K562 (cell line): ENCODE measurements around the gene CCDC136. TPM values are rescaled to one million over a fixed set of nuclear protein-coding genes. Genes with fewer than 3 reads are reported as not detected.
A peak's percentile ranks its signal among the peaks of the same experiment; 100 is the strongest.

Experiments used
- ARID1B ChIP-seq: fragments of 450-650 bp; IDR thresholded peaks from 2 replicates; pipeline ENCODE4 v1.6.1; 2016; ENCODE audit warnings: antibody characterized with exemption, mild to moderate bottlenecking, inconsistent platforms
- ELF1 ChIP-seq: fragments of 200-800 bp; sonication (Bioruptor generic); IDR thresholded peaks from 2 replicates; pipeline ENCODE4 v1.6.1; 2016; ENCODE audit warnings: missing genetic modification characterization, missing compliant biosample characterization
- ELF4 ChIP-seq: fragments of 450-650 bp; formaldehyde crosslinking; IDR thresholded peaks from 2 replicates; pipeline ENCODE4 v1.4.0; 2022; ENCODE audit warnings: missing genetic modification characterization
- GATAD2A ChIP-seq: fragments of 450-650 bp; IDR thresholded peaks from 2 replicates; pipeline ENCODE4 v1.6.1; 2017
- HNRNPL ChIP-seq: fragments of 200-400 bp; formaldehyde crosslinking; IDR thresholded peaks from 2 replicates; pipeline ENCODE4 v1.6.1; 2017; ENCODE audit warnings: low read depth, mild to moderate bottlenecking, low read length
- KAT8 ChIP-seq: fragments of 450-650 bp; IDR thresholded peaks from 2 replicates; pipeline ENCODE4 v1.6.1; 2016; ENCODE audit warnings: low read depth, mild to moderate bottlenecking
- L3MBTL2 ChIP-seq: fragments of 450-650 bp; IDR thresholded peaks from 2 replicates; pipeline ENCODE4 v1.6.1; 2016; ENCODE audit warnings: mild to moderate bottlenecking, moderate library complexity
- LARP7 ChIP-seq: fragments of 450-650 bp; IDR thresholded peaks from 2 replicates; pipeline ENCODE4 v1.6.1; 2016
- NCOA1 ChIP-seq: fragments of 450-650 bp; IDR thresholded peaks from 2 replicates; pipeline ENCODE4 v1.6.1; 2016; ENCODE audit warnings: low read depth
- NFATC3 ChIP-seq: fragments of 450-650 bp; IDR thresholded peaks from 2 replicates; pipeline ENCODE4 v1.6.1; 2017; ENCODE audit warnings: mild to moderate bottlenecking
- NFE2L1 ChIP-seq: fragments of 450-650 bp; IDR thresholded peaks from 2 replicates; pipeline ENCODE4 v1.6.1; 2016; ENCODE audit warnings: missing genetic modification characterization, low read depth, mild to moderate bottlenecking, missing compliant biosample characterization, moderate library complexity, borderline replicate concordance
- RHOXF2B ChIP-seq: fragments of 250-450 bp; sonication (Bioruptor Pico); conservative IDR thresholded peaks from 2 replicates; pipeline ENCODE4 v1.5.1; 2021
- SIN3A ChIP-seq, 2 experiments: fragments of 150-350 bp in 1 of 2; IDR thresholded peaks; 2 replicates each; pipeline ENCODE4 v1.6.1; 2011 to 2016; ENCODE audit warnings: borderline replicate concordance in 2 of 2, low read depth in 2 of 2, low read length in 2 of 2, mild to moderate bottlenecking in 2 of 2, moderate library complexity in 2 of 2; ENCODE audit not compliant: control insufficient read depth in 1 of 2
- TCF3 ChIP-seq: sonication (generic); formaldehyde crosslinking; IDR thresholded peaks from 2 replicates; pipeline ENCODE4 v1.4.0; 2020; ENCODE audit warnings: mild to moderate bottlenecking, missing genetic modification reagents
- ZBTB17 ChIP-seq: fragments of 450-650 bp; formaldehyde crosslinking; IDR thresholded peaks from 2 replicates; pipeline ENCODE4 v1.4.0; 2020; ENCODE audit warnings: mild to moderate bottlenecking
- ZNF354B ChIP-seq: fragments of 250-450 bp; sonication (Bioruptor Pico); IDR thresholded peaks from 2 replicates; pipeline ENCODE4 v1.4.0; 2020
- polyA plus RNA-seq, 8 experiments: library from polyadenylated mRNA; depleted of rRNA in 4 of 8; stranded (reverse) in 5 of 8; unstranded in 3 of 8; fragments of >200 nt; fragmentation: Nextera tagmentation in 2 of 8; fragmentation: Illumina TruSeq in 1 of 8; extraction: Ambion mirVana in 2 of 8; extraction: Trizol in 1 of 8; gene quantifications; 2 replicates each; pipeline versions ENCODE4 v1.2.1 to v1.2.3, GENCODE V29; 2011 to 2014; ENCODE audit warnings: inconsistent platforms in 1 of 8, missing spikeins in 1 of 8
- total RNA-seq, 7 experiments: library from RNA; depleted of rRNA in 6 of 7; stranded (reverse); fragments of >200 nt in 6 of 7; fragmentation: Illumina TruSeq in 2 of 7; extraction: Trizol in 2 of 7; gene quantifications; 2 replicates each; pipeline versions ENCODE4 v1.2.1 to v1.2.3, GENCODE V29; 2011 to 2021; ENCODE audit warnings: low replicate concordance in 1 of 7
- TF ChIP-seq, protein P1 (sequence below): fragments of 250-450 bp; sonication (Bioruptor Pico); IDR thresholded peaks from 2 replicates; pipeline ENCODE4 v1.8.0; 2022; ENCODE audit warnings: moderate library complexity, mild to moderate bottlenecking, inconsistent platforms
- TF ChIP-seq, protein P2 (sequence below), 2 experiments: IDR thresholded peaks; 2 replicates each; pipeline ENCODE4 v1.6.1; 2012; ENCODE audit warnings: improper control_type of control experiment in 2 of 2, low read depth in 2 of 2, low read length in 2 of 2, borderline replicate concordance in 1 of 2
- TF ChIP-seq, protein P3 (sequence below): sonication (generic); formaldehyde crosslinking; IDR thresholded peaks from 2 replicates; pipeline ENCODE4 v1.8.0; 2023; ENCODE audit warnings: missing genetic modification reagents, mild to moderate bottlenecking, borderline replicate concordance
- TF ChIP-seq, protein P4 (sequence below): fragments of 450-650 bp; IDR thresholded peaks from 2 replicates; pipeline ENCODE4 v1.6.1; 2016

The CCDC136 gene
- total and polyA plus RNA-seq, 9 of the 15 experiments (the other 6 are each of a cell fraction or from before 2014, with no cell fraction given) = 2.4 to 40.8 (median 26.5) TPM

DNA sequence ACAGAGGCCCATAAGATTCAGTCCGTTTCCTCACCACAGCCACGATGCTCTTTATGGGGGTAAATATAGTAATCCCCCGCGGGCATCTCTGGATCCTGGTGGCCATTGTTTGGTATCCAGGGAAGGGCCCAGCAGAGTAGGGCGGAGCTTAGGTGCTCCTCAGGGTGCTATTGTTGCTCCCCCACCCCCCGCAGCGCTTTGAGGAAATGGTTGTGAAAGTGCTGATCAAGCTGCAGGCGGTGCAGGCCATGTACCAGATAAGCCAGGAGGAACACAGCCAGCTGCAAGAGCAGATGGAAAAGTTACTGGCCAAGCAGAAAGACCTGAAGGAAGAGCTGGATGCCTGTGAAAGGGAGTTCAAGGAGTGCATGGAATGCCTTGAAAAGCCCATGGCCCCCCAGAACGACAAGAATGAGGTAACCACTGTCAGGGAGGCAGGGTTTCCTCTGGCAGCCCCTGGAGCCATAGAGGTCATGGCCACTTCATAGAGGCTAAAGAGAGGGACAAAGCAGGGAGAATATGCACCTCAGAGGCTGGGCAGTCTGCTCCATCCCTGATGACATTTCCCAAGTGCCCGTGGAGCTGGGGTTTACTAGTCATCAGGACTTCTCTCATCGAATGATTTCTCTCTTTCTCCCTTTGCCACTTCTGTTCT, 20.9 kb downstream of the CCDC136 start (continued):
- TF ChIP-seq ARID1B = peak; percentile 89
- TF ChIP-seq, protein P1, sequence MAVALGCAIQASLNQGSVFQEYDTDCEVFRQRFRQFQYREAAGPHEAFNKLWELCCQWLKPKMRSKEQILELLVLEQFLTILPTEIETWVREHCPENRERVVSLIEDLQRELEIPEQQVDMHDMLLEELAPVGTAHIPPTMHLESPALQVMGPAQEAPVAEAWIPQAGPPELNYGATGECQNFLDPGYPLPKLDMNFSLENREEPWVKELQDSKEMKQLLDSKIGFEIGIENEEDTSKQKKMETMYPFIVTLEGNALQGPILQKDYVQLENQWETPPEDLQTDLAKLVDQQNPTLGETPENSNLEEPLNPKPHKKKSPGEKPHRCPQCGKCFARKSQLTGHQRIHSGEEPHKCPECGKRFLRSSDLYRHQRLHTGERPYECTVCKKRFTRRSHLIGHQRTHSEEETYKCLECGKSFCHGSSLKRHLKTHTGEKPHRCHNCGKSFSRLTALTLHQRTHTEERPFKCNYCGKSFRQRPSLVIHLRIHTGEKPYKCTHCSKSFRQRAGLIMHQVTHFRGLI (CRISPR knock-in tag) = no peak
- TF ChIP-seq RHOXF2B (CRISPR knock-in tag) = no peak
- peak; percentile 47; the same call in 1 of the 2 replicates for TF ChIP-seq ZBTB17 (CRISPR knock-in tag)
- peak; percentile 91 for TF ChIP-seq TCF3
- TF ChIP-seq, protein P2, sequence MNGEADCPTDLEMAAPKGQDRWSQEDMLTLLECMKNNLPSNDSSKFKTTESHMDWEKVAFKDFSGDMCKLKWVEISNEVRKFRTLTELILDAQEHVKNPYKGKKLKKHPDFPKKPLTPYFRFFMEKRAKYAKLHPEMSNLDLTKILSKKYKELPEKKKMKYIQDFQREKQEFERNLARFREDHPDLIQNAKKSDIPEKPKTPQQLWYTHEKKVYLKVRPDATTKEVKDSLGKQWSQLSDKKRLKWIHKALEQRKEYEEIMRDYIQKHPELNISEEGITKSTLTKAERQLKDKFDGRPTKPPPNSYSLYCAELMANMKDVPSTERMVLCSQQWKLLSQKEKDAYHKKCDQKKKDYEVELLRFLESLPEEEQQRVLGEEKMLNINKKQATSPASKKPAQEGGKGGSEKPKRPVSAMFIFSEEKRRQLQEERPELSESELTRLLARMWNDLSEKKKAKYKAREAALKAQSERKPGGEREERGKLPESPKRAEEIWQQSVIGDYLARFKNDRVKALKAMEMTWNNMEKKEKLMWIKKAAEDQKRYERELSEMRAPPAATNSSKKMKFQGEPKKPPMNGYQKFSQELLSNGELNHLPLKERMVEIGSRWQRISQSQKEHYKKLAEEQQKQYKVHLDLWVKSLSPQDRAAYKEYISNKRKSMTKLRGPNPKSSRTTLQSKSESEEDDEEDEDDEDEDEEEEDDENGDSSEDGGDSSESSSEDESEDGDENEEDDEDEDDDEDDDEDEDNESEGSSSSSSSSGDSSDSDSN (IDR thresholded peaks at IDR 0.05; ENCODE audit: borderline replicate concordance in 1 of 2, low read depth in 2 of 2, low read length in 2 of 2) = no peak
- peak; percentile 69 for TF ChIP-seq ELF1
- peak; percentile 8; the same call in 1 of the 2 replicates for TF ChIP-seq ZNF354B (CRISPR knock-in tag)
- no peak for TF ChIP-seq NFE2L1 (tag)
- no peak for TF ChIP-seq HNRNPL
- TF ChIP-seq, protein P3, sequence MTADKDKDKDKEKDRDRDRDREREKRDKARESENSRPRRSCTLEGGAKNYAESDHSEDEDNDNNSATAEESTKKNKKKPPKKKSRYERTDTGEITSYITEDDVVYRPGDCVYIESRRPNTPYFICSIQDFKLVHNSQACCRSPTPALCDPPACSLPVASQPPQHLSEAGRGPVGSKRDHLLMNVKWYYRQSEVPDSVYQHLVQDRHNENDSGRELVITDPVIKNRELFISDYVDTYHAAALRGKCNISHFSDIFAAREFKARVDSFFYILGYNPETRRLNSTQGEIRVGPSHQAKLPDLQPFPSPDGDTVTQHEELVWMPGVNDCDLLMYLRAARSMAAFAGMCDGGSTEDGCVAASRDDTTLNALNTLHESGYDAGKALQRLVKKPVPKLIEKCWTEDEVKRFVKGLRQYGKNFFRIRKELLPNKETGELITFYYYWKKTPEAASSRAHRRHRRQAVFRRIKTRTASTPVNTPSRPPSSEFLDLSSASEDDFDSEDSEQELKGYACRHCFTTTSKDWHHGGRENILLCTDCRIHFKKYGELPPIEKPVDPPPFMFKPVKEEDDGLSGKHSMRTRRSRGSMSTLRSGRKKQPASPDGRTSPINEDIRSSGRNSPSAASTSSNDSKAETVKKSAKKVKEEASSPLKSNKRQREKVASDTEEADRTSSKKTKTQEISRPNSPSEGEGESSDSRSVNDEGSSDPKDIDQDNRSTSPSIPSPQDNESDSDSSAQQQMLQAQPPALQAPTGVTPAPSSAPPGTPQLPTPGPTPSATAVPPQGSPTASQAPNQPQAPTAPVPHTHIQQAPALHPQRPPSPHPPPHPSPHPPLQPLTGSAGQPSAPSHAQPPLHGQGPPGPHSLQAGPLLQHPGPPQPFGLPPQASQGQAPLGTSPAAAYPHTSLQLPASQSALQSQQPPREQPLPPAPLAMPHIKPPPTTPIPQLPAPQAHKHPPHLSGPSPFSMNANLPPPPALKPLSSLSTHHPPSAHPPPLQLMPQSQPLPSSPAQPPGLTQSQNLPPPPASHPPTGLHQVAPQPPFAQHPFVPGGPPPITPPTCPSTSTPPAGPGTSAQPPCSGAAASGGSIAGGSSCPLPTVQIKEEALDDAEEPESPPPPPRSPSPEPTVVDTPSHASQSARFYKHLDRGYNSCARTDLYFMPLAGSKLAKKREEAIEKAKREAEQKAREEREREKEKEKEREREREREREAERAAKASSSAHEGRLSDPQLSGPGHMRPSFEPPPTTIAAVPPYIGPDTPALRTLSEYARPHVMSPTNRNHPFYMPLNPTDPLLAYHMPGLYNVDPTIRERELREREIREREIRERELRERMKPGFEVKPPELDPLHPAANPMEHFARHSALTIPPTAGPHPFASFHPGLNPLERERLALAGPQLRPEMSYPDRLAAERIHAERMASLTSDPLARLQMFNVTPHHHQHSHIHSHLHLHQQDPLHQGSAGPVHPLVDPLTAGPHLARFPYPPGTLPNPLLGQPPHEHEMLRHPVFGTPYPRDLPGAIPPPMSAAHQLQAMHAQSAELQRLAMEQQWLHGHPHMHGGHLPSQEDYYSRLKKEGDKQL (CRISPR knock-in tag) = no peak
- TF ChIP-seq NCOA1 = no peak
- TF ChIP-seq SIN3A (IDR thresholded peaks at IDR 0.05; ENCODE audit: borderline replicate concordance in 2 of 2, control insufficient read depth in 1 of 2, low read depth in 2 of 2, low read length in 2 of 2) = no peak
- no peak for TF ChIP-seq GATAD2A
- no peak for TF ChIP-seq LARP7
- no peak for TF ChIP-seq NFATC3
- no peak for TF ChIP-seq KAT8
- TF ChIP-seq, protein P4, sequence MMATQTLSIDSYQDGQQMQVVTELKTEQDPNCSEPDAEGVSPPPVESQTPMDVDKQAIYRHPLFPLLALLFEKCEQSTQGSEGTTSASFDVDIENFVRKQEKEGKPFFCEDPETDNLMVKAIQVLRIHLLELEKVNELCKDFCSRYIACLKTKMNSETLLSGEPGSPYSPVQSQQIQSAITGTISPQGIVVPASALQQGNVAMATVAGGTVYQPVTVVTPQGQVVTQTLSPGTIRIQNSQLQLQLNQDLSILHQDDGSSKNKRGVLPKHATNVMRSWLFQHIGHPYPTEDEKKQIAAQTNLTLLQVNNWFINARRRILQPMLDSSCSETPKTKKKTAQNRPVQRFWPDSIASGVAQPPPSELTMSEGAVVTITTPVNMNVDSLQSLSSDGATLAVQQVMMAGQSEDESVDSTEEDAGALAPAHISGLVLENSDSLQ = no peak
- peak; percentile 59 for TF ChIP-seq L3MBTL2
- TF ChIP-seq ELF4 (CRISPR knock-in tag) = no peak
